IMR-90 (cell line): ENCODE measurements around the gene MAP3K8.

Experiments used
- BHLHE40 ChIP-seq: fragments of 150-350 bp; IDR thresholded peaks from 2 replicates; pipeline ENCODE4 v1.6.1; 2016; ENCODE audit warnings: mild to moderate bottlenecking, low read depth, low read length
- CEBPB ChIP-seq: IDR thresholded peaks from 2 replicates; pipeline ENCODE4 v1.6.1; 2012; ENCODE audit warnings: low read depth, low read length, improper control_type of control experiment
- CHD1 ChIP-seq: IDR thresholded peaks from 2 replicates; pipeline ENCODE4 v1.6.1; 2012; ENCODE audit warnings: low read depth, low read length, improper control_type of control experiment
- FOS ChIP-seq: fragments of 150-350 bp; IDR thresholded peaks from 2 replicates; pipeline ENCODE4 v1.6.1; 2016; ENCODE audit warnings: low read depth, low read length
- MAFK ChIP-seq: IDR thresholded peaks from 2 replicates; pipeline ENCODE4 v1.6.1; 2012; ENCODE audit warnings: low read depth, low read length, improper control_type of control experiment
- MAZ ChIP-seq: IDR thresholded peaks from 2 replicates; pipeline ENCODE4 v1.6.1; 2012; ENCODE audit warnings: low read depth, mild to moderate bottlenecking, low read length, improper control_type of control experiment, moderate library complexity, borderline replicate concordance
- POLR2A ChIP-seq: IDR thresholded peaks from 2 replicates; pipeline ENCODE4 v1.6.1; 2012; ENCODE audit warnings: mild to moderate bottlenecking, low read depth, low read length
- RAD21 ChIP-seq: IDR thresholded peaks from 2 replicates; pipeline ENCODE4 v1.6.1; 2012; ENCODE audit warnings: low read length, improper control_type of control experiment
- RCOR1 ChIP-seq: IDR thresholded peaks from 2 replicates; pipeline ENCODE4 v1.6.1; 2012; ENCODE audit warnings: mild to moderate bottlenecking, low read length, improper control_type of control experiment; ENCODE audit not compliant: insufficient replicate concordance
- RFX5 ChIP-seq: IDR thresholded peaks from 2 replicates; pipeline ENCODE4 v1.8.0; 2012; ENCODE audit warnings: low read depth, mild to moderate bottlenecking, low read length, moderate library complexity
- SMC3 ChIP-seq: fragments of 150-350 bp; IDR thresholded peaks from 2 replicates; pipeline ENCODE4 v1.6.1; 2016; ENCODE audit warnings: low read depth, mild to moderate bottlenecking, antibody characterized with exemption, low read length, moderate library complexity
- TF ChIP-seq, protein P1 (sequence below): conservative IDR thresholded peaks from 2 replicates; pipeline ENCODE4 v1.5.1; 2012; ENCODE audit warnings: mild to moderate bottlenecking, low read depth, low read length, improper control_type of control experiment
- TF ChIP-seq, protein P2 (sequence below): fragments of 150-350 bp; IDR thresholded peaks from 2 replicates; pipeline ENCODE4 v1.6.1; 2016; ENCODE audit warnings: low read depth, mild to moderate bottlenecking, low read length, moderate library complexity, borderline replicate concordance
- TF ChIP-seq, protein P3 (sequence below): fragments of 150-350 bp; IDR thresholded peaks from 2 replicates; pipeline ENCODE4 v1.6.1; 2017; ENCODE audit warnings: mild to moderate bottlenecking, antibody characterized with exemption, low read length, low read depth

DNA sequence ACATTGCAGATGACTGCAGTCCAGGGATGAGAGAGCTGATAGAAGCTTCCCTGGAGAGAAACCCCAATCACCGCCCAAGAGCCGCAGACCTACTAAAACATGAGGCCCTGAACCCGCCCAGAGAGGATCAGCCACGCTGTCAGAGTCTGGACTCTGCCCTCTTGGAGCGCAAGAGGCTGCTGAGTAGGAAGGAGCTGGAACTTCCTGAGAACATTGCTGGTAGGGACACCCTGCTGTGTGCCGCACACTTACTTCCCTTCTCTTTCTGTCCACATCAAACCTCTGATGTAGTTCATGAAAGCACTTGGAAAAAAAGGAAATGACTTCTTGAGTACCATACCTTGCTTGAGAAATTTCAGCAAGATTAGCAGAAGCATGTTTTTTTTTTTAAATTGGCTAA lies 25.3 kb downstream of the MAP3K8 start:
- TF ChIP-seq, protein P1, sequence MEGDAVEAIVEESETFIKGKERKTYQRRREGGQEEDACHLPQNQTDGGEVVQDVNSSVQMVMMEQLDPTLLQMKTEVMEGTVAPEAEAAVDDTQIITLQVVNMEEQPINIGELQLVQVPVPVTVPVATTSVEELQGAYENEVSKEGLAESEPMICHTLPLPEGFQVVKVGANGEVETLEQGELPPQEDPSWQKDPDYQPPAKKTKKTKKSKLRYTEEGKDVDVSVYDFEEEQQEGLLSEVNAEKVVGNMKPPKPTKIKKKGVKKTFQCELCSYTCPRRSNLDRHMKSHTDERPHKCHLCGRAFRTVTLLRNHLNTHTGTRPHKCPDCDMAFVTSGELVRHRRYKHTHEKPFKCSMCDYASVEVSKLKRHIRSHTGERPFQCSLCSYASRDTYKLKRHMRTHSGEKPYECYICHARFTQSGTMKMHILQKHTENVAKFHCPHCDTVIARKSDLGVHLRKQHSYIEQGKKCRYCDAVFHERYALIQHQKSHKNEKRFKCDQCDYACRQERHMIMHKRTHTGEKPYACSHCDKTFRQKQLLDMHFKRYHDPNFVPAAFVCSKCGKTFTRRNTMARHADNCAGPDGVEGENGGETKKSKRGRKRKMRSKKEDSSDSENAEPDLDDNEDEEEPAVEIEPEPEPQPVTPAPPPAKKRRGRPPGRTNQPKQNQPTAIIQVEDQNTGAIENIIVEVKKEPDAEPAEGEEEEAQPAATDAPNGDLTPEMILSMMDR = no peak
- TF ChIP-seq POLR2A = no peak
- TF ChIP-seq, protein P2, sequence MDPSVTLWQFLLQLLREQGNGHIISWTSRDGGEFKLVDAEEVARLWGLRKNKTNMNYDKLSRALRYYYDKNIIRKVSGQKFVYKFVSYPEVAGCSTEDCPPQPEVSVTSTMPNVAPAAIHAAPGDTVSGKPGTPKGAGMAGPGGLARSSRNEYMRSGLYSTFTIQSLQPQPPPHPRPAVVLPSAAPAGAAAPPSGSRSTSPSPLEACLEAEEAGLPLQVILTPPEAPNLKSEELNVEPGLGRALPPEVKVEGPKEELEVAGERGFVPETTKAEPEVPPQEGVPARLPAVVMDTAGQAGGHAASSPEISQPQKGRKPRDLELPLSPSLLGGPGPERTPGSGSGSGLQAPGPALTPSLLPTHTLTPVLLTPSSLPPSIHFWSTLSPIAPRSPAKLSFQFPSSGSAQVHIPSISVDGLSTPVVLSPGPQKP = no peak
- TF ChIP-seq, protein P3, sequence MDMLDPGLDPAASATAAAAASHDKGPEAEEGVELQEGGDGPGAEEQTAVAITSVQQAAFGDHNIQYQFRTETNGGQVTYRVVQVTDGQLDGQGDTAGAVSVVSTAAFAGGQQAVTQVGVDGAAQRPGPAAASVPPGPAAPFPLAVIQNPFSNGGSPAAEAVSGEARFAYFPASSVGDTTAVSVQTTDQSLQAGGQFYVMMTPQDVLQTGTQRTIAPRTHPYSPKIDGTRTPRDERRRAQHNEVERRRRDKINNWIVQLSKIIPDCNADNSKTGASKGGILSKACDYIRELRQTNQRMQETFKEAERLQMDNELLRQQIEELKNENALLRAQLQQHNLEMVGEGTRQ = no peak
- TF ChIP-seq RCOR1 = no peak
- TF ChIP-seq MAZ = no peak
- TF ChIP-seq MAFK = no peak
- TF ChIP-seq BHLHE40 = no peak
- TF ChIP-seq RAD21 = no peak
- TF ChIP-seq SMC3 = no peak
- no peak for TF ChIP-seq FOS
- TF ChIP-seq RFX5 = no peak
- no peak for TF ChIP-seq CEBPB
- no peak for TF ChIP-seq CHD1
